Kidney glomerular epithelial cell (primary cell): ENCODE data around the gene ADORA1.
A peak's percentile ranks its signal among the peaks of the same experiment; 100 is the strongest.

Experiments used
- DNase-seq: peaks from one replicate; lab custom pipeline; 2025; lab: John Stamatoyannopoulos, UW

The ADORA1 gene

DNA sequence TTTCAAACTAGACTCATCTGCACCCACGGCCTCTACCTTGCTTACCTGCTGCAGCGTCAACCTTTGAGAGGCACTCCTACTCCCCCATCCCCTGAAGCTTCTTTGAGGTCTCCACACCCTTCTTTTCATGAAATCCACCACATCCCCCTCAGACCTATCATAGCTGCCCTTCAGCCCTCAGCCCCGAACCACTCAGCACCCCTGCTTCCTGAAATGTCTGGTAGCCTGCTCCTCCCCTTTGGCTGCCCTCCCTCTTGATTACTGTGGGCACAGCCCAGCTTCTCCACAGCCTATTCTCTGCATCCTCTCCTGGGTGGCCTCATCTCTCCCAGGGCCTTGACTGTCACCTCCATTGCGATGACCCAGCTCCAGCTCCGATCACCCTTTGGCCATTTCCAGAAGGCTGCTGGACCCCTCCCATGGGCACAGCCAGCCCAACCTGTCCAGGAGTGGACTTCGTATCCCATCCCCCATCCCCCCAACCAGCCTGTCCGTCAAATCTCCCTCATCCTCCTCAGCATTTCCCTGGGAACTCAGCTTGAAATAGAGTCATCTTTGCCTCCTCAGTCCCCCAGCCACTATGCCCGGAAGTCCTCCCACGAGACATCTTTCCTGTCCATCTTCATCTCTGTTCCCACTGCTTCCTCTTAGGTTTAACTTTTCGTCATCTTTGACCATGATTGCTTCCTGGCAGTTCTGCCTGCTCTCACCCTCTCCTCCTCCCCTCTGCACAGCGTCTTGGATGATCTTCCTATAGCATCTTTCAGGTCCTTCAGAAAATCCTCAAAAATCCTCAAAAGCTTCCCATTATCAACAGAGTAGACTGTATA lies 6.1 kb upstream of the ADORA1 start:
- no peak for DNase-seq

DNA sequence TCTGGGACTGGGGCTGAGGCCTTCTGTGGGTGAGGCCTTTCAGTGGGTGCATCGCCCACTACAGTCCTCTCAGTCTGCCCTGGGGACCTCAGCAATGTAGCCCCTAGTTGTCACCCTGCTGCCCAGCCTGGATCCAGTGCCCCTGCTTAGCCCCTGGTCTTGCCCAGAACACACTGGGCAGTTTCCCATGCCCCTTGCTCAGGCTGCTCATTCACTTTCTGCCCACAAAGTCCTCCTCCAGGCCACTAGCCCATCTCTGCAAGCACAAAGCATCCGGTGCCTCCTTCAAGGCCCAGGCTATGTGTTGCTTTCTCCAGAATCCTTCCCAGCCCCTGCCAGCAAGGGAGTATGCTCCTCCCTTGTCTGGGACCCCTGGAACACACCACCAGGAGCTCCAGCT lies 5.4 kb upstream of the ADORA1 start:
- DNase-seq: no peak

- DNase-seq: no peak
Measured at GRCh38 chr1:203124011-203124410, 3.5 kb upstream of the ADORA1 start.

DNA sequence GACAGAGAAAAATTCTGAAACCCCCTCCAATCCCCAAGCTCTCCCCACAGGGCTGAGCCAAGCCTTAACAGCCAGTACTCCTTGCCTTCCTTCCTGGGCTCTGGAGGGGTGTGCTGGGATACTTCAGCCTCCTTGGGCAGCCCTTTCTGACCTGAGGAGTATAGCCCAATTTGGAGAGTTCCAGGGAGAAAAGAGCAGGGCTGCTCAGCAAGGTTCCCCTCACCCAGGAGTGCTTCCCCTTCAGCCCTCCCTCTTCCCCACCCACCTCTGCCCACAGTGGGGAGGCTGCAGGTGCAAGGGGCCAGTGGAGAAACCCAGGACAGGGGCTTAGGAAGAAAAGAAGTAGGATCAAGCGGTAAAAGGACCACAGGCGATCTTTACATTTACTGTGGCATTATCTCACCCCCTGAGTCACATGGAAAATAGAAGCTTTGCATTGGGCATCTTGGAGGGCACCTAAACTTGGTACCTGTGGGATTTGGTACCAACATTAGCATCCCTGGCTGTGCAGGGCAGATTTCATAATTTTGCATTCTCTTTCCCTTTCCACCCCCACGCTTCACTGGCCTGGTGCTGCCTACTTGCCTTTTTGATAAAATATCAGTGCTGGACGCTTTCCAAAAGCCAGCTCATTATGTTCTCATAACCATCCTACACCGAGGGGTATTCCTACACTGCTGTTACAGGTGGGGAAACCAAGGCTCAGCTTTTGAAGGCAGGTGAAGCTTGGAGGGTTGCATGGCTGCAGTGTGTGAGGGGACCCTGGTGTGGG lies 2.8 kb upstream of the ADORA1 start:
- DNase-seq: no peak

GRCh38 chr1:203126151-203126865 lies 1.2 kb upstream of the ADORA1 start:
- peak; percentile 45 for DNase-seq

DNA sequence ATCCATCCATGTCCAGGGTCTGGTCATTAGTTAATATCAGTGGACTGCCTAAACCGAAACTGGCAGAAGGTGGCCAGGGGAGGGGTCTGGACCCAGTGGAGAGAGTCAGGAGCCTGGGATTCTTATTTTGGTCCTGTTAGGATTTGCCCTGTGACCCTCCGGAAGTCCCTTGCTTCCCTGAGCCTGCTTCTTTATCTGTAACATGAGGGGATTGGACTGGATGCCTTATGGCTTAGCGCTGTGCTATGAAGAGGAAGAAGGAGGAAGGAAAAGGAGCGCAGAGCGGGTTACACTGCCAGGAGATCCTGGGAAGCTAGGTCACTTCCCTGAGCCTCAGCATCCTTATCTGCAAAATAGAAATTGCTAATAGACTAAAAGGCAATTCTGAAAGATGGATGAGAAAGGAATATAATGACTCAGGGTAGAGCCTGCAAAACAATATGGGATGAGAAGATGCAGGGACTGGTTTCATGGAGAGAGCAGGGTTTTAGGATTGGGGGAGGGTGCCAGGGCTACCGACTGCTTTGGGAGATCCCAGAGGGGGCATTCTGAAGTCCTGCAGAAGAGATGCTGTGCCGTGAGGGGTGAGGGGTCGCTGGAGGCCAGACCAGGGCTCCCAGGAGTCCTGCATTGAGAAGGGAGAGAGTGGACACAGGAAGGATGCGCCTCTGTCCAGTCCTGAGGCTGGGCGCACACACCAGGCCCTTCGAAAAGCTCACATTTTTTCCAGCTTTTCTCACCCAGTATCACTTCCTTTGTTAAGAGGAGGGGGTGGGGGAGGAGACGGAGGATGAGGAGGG lies 460 bp upstream of the ADORA1 start:
- no peak for DNase-seq

DNA sequence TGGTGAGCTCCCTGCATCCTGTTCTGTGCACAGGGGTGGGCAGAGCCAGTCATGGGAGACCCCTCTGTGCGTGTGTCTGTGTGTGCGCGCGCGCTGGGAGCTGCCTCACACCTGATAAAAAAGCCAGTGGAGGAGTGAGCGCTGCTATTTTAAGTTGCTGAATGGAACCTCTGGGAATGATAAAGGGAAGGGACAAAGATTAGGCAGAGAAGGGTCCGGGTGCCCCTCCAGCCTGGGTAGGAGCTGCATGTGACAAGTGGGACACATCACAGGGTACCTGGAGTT lies 847 bp downstream of the ADORA1 start:
- no peak for DNase-seq

DNA sequence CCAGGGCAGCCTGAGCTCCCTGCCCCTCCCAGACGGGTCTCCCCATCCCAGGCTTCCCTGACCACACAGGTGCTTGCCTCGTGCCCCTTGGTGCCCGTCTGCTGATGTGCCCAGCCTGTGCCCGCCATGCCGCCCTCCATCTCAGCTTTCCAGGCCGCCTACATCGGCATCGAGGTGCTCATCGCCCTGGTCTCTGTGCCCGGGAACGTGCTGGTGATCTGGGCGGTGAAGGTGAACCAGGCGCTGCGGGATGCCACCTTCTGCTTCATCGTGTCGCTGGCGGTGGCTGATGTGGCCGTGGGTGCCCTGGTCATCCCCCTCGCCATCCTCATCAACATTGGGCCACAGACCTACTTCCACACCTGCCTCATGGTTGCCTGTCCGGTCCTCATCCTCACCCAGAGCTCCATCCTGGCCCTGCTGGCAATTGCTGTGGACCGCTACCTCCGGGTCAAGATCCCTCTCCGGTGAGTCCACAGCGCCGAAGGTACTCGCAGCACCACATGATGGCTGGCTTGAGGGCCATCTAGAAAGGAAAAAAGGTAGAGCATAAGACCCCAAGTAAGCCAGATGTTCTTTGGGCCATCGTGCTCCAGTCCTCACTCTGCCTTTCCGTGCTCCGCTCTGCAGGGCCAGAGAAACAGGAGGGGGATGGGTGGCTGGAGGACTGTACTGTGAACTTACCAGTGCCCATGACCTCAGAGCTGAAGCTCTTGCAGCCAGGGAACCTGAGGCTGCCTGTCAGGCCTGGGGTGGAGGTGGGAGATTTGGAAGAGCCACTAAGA lies 1.4 kb downstream of the ADORA1 start:
- no peak for DNase-seq

GRCh38 chr1:203129501-203130231 lies 2.1 kb downstream of the ADORA1 start:
- no peak for DNase-seq

GRCh38 chr1:203130358-203130985 lies 2.9 kb downstream of the ADORA1 start:
- DNase-seq: no peak

- DNase-seq: no peak
Measured at GRCh38 chr1:203131548-203132200, 4.1 kb downstream of the ADORA1 start.

DNA sequence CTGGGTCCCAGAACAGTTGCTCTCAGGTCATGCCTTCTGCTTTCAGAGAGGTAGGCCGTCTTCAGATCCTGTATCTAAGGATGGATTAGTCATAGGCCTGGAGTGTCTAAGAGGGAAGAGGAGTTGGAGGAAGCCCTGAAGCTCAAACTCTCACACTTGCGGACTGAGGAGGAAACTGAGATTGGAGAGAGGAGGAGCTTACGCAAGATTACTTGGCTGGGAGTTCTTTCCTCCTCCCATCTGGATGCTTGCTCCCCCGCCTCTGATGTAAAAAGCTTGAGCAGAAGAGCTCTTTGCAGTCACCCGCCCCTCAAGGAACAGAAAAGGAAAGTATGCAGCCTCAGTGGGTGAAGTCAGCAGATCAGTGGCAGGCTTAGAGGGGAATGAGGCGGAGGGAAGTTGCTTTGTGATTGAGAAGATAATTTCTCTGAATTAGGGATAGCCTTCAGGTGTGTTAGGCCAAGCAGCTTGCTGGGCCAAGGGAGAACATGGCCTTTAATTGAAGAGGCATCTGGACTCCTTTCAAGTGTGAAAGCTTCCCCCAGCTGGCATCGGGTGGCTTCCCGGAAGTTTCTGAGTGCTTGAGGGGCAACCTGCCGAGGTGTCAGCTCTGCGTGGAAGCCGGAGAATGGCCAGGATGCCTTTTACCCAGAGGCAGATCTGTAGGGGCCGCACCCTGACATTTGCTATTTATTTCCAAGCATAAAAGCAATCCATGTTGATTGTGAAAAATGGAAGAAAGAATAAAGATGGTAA lies 6.6 kb downstream of the ADORA1 start:
- peak; percentile 47 for DNase-seq

DNA sequence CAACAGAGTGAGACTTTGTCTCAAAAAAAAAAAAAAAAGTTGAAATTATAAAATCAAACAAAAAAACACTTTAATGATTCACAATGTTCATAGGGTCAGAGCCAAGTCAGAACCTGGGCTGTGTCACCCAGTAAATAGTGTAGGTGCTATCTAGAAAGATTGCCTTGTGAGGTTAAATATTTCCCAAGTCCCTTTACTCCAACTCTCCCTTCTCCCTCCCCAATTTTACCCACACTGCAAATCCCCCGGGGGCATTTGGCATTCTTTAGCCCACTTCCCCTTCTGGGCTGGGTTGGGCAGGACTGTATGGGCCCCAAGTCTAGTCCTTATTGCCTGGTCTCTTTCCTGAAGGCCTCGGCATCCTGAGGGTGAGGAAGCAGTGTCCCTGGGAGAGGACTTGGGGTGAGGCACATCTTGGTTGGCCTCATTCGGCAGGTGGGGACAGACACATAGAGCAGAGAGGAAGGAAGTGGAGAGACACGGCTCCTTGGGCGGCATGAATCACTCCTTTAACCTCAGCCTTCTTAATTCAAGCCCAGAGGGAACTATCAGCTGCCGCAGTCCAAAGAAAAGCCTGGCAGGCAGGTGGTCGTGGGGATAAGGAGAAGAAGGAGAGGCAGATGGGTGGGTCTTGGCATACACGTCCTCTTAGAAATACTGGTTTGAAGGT lies 8.2 kb downstream of the ADORA1 start:
- DNase-seq: no peak

DNA sequence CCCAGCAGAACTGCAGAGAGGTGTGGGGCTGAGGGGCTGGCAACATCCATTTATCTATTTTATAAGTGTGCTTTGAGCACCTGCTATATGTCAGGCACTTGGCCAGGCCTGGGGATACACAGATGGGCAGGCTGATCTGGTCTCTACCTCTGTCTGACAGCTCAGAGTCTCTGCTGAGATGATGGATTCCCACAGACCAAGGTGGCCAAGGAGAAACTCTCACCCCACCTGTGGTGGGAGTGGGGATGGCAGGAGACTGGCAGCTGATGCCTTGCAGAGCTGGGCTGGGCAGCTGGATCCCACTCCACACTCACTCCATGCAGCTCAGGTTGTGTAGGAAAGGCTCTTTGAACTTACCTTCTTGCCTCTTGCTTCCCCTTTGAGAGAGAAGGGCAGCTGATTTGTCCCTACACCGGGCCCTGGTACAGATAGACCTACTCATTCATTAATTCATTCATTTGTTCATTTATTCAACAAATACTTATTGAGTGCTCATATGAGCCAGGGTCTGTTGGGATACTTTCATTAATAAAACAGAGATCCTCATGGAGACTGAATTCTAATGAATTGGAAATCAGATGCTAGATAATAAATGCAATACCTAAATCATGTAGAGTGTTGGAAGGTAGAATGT lies 9.0 kb downstream of the ADORA1 start:
- DNase-seq: no peak

DNA sequence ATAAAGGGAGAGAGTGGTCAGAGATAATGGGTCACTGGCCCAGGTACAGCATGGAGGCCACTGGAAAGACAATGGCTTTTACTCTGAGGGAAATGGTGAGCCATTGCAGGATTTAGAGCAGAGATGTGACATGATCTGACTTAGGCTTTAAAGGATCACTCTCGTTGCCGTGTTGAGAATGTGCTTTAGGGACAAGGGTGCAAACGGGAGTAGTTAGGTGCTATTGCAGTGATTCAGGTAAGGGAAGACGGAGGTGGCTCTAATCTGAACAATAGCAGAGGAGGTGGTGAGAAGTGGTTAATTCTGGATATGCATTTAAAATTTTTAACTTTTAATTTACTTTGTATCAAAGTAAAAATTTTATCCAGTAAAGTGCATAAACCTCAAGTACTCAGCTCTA lies 9.8 kb downstream of the ADORA1 start:
- no peak for DNase-seq

GRCh38 chr1:203138066-203138465 lies 10.5 kb downstream of the ADORA1 start:
- no peak for DNase-seq

GRCh38 chr1:203139976-203140475 lies 12.5 kb downstream of the ADORA1 start:
- no peak for DNase-seq
